NAMALWA (cell line): ENCODE measurements around the gene COL27A1.

Experiments
- DNase-seq: peaks from one replicate; pipeline ENCODE4 v3.0.0-alpha.2; 2015; ENCODE audit warnings: low spot score

Gene COL27A1

DNA sequence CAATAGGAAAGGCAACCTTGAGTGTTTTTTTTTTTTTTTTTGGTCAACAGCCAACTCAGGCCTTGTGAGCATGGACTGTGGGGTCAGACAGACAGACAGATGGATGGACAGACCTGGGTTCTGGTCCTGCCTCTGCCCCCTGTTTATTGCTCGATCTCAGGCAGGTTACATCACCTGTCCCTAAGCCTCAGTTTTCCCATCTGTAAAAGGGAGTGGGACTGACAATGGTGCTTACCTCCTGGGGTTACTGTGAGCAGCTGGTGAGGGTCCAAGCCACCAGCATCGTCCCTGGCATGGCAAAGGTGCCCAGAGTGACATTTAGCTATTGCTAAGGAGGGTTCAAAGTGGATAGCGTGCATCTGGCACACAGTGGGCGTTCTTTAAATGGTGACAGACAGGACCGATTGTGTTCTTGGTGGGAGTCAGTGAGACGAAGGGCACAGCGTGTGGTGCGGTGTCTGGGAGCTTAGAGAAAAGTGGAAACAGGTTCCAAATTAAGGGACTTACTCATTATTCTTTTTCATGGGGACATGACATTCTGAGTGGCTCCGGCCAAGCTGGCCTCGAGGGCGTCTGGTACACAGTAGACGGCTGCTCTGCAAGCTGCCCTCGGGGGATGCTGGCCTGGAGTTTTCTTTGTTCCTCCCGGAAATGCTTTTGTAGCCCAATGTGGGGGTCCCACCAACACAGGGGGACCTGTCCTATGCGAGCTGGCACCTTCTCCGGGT lies 72.1 kb downstream of the COL27A1 start:
- no peak for DNase-seq

GRCh38 chr9:114228016-114228808 lies 72.9 kb downstream of the COL27A1 start:
- no peak for DNase-seq

GRCh38 chr9:114229295-114229694 lies 74.0 kb downstream of the COL27A1 start:
- no peak for DNase-seq

DNA sequence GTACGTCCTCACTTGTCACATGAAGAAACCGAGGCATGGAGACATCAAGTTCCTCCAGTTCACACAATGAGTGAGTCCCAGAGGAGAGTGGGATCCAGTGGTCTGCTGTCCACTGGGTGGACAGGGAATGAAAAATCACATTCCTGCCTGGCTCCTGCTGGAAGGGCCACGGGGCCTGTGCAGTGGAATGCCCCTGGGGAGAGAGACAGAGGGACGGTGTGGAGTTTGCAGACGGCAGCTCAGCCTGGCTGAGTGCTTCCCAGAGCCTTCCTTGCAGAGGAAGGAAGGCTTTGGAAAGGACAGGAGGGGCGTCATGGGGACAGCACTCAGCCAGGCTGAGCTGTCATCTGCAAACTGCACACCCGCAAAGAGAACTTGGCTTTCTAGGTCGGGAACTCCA lies 74.7 kb downstream of the COL27A1 start:
- no peak for DNase-seq

- no peak for DNase-seq
These were observed 75.9 kb downstream of the COL27A1 start for GRCh38 chr9:114231273-114231672.

DNA sequence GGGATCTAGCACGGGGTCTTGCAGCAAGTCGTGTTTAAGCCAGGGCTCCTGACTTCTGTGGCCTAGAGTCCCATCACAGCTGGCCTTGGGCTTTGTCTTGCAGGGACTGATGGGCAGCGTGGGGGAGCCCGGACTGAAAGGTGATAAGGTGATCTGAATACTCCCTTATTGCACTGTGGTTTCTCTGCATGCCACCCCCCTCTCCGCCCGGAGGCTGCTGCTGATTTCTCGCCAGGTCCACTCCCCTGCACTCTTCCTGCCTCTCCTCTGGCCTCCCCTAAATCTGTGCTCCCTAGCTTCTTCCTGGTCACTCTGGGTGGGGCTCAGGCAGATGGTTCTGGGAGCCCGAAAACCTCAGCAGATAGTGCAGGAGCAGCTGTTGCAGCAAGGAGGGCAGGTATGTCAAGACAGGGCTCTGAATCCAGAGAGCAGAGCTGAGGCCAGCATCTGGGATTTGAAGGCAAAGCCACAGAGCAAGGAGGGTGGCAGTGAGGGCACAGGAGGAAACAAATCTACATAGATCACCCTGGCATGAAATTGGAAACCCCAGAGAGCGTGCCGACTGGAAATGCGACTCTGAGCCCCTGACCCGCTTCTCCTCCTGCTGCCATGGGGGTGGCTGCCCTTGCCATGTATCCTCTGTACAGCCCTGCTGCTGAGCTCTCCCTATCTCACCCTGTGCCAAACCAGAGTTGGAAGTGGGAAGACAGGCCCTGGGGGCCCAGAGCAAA lies 76.5 kb downstream of the COL27A1 start:
- DNase-seq: no peak

GRCh38 chr9:114233491-114234185 lies 78.3 kb downstream of the COL27A1 start:
- no peak for DNase-seq

DNA sequence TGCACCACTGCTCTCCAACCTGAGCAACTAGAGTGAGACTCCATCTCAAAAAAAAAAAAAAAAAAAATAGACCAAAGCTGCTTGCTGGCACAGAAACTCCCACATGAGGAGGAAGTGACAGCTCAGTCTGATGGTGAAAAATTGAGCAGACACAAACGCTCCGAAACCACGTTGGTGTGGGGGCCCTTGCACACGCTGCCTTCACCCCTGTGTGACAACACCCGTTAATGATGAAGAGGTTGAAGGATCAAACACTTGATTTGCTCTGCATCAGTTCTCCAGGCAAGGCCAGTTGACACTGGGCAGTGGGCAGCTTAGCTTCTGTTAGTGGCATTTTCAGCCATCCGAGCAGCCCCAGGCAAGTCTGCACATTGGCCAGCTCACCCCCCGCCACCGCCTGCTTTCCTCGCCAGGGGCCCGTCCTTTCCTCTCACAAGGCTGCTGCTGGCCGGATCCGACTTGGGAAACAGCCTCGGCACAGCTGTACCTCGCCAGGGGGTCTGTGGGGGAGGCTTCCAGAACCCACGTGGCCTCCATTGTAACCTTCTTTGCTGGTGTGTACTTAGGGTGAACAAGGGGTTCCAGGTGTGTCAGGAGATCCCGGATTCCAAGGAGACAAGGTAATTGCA lies 79.8 kb downstream of the COL27A1 start:
- no peak for DNase-seq

DNA sequence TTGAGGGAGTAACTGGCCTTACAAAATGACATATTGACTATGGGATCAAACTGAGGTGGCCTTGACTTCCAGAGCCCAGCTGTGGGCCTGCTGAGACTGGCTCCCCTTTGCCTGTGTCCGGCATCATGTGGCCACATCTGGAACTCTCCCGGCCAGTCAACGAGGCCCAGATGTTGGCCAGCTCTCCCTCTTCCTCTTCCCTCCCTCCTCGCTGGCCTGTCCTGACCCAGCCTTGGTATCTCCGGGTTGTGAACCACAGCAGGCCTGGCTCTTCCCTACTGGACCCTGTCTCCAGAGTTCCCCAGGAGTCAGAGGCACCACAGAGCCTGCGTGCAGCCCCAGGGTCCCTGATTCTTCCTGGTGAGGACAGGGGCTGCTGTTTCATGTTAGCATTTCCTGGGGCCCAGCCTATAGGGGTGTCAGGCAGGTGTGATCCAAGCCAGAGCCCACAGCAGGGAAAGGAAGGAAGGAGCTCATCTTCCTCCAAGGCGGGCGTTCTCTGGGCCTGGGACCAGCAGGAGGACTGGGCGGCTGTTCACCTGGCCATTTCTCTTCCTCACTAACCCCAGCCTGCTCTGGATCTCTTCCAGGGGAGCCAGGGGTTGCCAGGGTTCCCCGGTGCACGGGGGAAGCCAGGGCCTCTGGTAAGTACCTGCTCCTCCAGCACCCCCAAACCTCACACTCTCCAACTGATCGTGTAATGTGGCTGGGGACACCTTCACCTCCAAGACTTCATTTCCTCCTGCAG lies 81.2 kb downstream of the COL27A1 start:
- DNase-seq: no peak

GRCh38 chr9:114237247-114237646 lies 81.9 kb downstream of the COL27A1 start:
- DNase-seq: no peak

DNA sequence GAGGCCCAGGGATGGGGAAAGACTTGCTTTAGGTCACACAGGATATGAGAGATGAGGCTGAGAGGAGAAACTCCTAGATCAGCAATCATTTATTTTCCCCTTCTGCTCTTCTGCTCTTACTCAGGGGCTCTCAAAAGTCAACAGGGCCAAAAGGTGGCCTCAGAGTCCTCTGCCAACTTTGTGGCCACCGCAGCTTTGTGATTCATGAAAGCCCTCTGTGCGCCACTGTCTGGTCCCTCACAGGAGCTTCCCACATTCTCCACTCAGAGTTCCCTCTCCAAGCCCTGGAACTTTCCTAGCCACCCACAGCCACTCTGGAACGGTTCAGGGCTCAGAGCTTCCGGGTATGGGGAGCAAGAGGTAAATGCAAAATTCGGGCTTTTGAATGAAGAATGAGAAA lies 82.4 kb downstream of the COL27A1 start:
- no peak for DNase-seq

DNA sequence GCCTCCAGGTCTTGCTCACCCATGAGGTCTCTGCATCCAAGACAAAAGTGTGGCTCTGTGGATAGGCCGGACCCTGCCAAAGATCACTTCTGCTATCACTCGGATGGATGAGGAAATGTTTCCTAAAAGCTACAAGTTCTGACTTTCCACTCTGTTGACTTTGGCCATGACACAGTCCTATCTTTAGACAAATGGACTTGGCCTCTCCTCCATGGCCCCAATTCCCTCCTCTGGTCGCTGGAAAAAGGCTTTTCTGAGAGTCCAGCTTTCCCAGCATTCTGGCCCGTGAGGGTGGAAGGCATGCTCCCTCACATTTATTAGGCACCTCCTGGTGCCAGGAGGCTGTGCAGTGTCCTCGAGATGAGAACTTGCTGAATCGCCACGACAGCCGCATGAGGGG lies 83.1 kb downstream of the COL27A1 start:
- DNase-seq: no peak

DNA sequence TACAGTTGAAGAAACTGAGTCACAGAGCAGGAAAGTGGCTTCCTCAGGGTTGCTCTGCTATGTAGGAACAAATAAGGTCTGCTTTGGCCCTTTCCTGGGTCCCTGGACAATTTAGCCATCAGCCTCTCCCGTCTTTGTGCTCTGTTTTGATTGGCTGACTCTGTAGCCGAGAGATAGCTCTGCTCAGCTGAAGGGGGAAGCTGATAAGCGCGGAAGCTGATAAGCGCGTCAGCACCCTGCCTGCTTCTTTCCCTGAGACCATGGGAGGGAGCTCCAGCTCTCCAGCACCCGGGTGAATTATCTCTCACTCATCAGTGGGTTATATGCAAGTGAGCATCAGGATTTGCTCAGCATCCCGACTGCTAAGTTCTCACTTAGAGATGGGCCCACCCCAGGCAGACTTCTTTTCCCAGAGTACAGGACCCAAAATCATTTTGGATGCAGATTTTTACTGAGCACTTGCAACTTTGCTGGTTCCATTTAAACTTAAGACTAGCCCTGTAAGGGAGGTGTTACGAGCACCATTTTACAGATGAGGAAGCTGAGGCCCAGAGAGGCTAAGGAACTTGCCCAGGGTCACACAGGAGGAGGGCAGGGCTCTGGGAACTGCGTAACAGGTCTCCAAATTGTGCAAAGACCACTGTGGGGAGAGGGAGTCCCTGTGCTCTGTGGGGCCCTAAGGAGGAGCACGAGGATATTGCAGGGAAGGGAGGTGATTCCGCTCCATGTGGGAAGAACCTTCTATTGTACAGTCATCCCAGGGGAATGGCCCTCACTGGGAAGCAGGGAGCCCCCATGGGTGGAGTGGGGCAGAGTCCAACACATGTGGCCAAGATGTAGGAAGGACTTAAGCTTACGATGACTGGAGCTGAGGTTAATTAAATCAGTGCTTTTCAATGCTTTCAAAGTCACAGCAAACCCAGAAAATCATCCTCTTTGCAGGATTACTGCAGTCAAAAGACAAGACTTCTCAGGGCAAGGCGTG lies 83.8 kb downstream of the COL27A1 start:
- DNase-seq: peak; percentile 42

- DNase-seq: no peak
These were observed 84.9 kb downstream of the COL27A1 start for GRCh38 chr9:114240216-114240615.

DNA sequence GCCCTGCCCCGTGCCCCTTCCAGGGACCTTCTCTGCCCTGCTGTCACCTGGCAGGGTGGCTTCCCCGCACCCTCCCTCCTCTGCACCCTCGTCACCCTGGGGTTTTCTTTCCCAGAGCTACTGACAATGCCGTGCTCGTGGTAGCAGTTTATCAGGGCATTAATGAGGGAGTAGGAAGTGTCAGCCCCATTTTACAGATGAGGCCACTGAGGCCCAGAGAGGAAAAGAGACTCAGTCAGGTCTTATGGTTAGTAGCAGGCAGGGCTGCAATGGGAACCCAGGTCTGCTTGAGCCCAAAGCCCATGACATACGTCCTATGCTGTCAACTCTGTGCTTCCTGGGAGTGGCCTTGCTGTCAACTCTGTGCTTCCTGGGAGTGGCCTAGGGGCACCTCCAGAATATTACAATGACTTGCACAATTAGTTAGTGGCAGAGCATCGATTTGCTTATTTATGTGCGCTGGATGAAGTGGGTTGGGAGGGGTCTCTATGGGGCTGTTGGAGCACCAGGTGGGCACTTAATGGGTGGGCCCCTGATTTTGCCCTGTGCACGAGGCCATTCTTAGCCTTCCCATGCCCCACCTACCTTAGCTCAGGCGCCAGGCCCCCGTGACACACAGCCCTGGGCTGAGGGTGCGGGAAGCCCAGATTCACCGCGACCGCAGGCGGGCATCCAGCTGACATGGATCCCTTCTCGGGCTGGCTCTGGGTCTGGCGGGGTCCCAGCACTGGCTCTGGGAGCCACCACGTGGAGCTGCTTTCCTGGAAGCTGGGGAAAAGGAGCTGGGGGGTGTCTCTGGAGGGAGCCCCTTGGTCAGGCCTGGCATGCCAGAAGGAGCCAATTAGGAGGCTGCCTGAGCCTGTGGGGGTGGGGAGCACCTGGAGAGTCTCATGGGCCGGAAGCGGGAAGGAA lies 85.6 kb downstream of the COL27A1 start:
- peak; percentile 26 for DNase-seq

DNA sequence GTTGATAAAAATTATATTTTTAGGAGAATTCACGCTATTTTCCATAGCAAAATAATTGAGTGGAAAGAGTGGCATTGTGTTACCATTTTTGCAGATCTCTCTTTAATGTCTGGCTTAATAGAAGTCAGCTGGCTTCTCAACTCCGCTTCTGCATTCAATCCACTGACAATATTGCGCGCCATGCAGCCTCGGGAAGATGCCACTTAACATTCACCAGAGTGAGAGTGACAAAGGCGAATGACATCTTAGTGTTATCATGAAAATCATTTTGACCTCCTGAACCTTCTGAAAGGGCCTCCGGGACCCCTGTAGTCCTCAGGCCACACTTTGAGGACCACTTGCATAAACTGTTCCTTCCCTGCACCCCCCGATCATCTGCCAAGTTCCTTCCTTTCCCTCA lies 87.5 kb downstream of the COL27A1 start:
- no peak for DNase-seq

DNA sequence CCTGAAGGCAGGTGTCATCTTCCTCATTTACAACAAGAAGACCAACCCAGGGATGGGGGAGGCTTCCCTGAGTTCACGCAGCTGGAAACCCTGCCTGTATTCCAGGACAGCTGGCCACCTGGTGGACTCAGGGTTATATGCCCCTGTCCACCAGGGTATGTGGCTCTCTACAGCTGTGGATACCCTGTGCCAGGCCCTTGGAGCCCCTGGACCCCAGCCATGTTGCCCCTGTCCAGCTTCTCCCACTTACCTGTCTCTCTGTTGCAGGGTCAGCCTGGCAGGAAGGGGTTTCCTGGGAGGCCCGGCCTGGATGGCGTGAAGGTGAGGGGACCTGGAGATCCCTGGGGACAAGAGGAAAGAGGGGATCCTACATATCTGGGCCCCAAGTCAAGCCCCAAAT lies 87.9 kb downstream of the COL27A1 start:
- DNase-seq: no peak

DNA sequence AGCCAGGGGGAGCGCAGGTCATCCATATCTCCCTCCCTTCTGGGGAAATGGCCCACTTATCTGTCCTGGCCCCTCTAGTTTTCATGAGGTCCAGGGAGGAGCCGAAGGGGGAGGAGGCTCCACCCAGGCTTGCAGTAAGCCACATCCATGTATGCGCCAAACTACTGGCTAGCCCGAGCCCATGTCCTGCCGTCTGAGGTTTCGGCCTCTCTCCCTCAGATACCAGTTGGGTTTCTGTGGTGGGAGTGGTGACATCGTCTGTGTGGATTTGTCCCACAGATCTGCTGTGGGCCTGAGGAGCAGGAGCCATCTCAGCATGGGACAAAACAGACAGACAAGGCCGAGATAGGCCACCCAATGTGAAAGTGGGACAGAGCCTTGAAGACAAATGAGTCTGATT lies 89.2 kb downstream of the COL27A1 start:
- no peak for DNase-seq

- no peak for DNase-seq
These were observed 91.2 kb downstream of the COL27A1 start for GRCh38 chr9:114246558-114246957.
